Measurements from ENCODE around the gene SSBP1.
"Not testable (repeated sequence)": the region's sequence is repeated elsewhere in the genome, so short reads cannot be mapped to it uniquely, and the experiment has no call there.

SSBP1 gene

GRCh38 chr7:141715018-141715417, 23.1 kb upstream of the SSBP1 start:
- no peaks in the 10 kb centered on the region for H3K36me3 ChIP-seq (ENCODE audit: insufficient read depth, low read length)

GRCh38 chr7:141715794-141716689, 22.1 kb upstream of the SSBP1 start:
- Histone ChIP-seq H3K4me3 (ENCODE audit: low read length) (no peak overlapping the region), H2AFZ (ENCODE audit: low read depth, low read length) (no peak overlapping the region), H3K4me1 (ENCODE audit: insufficient read depth, low read length) (no peaks in the 10 kb centered on the region), H3K9me3 (ENCODE audit: low read length) (no peaks in the 10 kb centered on the region), H3K36me3 (ENCODE audit: insufficient read depth, low read length) (no peaks in the 10 kb centered on the region), H3K27me3 (ENCODE audit: insufficient read depth, low read length) (no peaks in the 10 kb centered on the region)

More at GRCh38 chr7:141715018-141715417, 23.1 kb upstream of the SSBP1 start:
- H2AFZ ChIP-seq (ENCODE audit: low read depth, low read length), result no peak overlapping the region
- no peak overlapping the region for H3K4me3 ChIP-seq (ENCODE audit: low read length)
- H3K9me3 ChIP-seq (ENCODE audit: low read length), result no peaks in the 10 kb centered on the region
- no peaks in the 10 kb centered on the region for H3K4me1 ChIP-seq (ENCODE audit: insufficient read depth, low read length)
- no peaks in the 10 kb centered on the region for H3K27me3 ChIP-seq (ENCODE audit: insufficient read depth, low read length)

GRCh38 chr7:141717450-141717849, 20.7 kb upstream of the SSBP1 start:
- Histone ChIP-seq H3K9me3 (ENCODE audit: low read length) (no peaks in the 10 kb centered on the region), H2AFZ (ENCODE audit: low read depth, low read length) (no peak overlapping the region), H3K4me3 (ENCODE audit: low read length) (no peak overlapping the region), H3K36me3 (ENCODE audit: insufficient read depth, low read length) (no peaks in the 10 kb centered on the region), H3K27me3 (ENCODE audit: insufficient read depth, low read length) (no peaks in the 10 kb centered on the region), H3K4me1 (ENCODE audit: insufficient read depth, low read length) (no peaks in the 10 kb centered on the region)

- no peak overlapping the region for H3K4me3 ChIP-seq (ENCODE audit: low read length)
- no peaks in the 10 kb centered on the region for H3K36me3 ChIP-seq (ENCODE audit: insufficient read depth, low read length)
- no peaks in the 10 kb centered on the region for H3K4me1 ChIP-seq (ENCODE audit: insufficient read depth, low read length)
- no peaks in the 10 kb centered on the region for H3K27me3 ChIP-seq (ENCODE audit: insufficient read depth, low read length)
- H2AFZ ChIP-seq (ENCODE audit: low read depth, low read length), result no peak overlapping the region
- H3K9me3 ChIP-seq (ENCODE audit: low read length), result no peaks in the 10 kb centered on the region
These were observed 15.6 kb upstream of the SSBP1 start for GRCh38 chr7:141722529-141722928.

- Histone ChIP-seq H2AFZ (ENCODE audit: low read depth, low read length) (no peak overlapping the region), H3K36me3 (ENCODE audit: insufficient read depth, low read length) (no peaks in the 10 kb centered on the region), H3K4me1 (ENCODE audit: insufficient read depth, low read length) (no peaks in the 10 kb centered on the region), H3K4me3 (ENCODE audit: low read length) (no peak overlapping the region), H3K9me3 (ENCODE audit: low read length) (no peaks in the 10 kb centered on the region), H3K27me3 (ENCODE audit: insufficient read depth, low read length) (no peaks in the 10 kb centered on the region)
These were observed 9.1 kb upstream of the SSBP1 start for GRCh38 chr7:141729020-141729419.

GRCh38 chr7:141731476-141732149, 6.5 kb upstream of the SSBP1 start:
- Histone ChIP-seq H3K4me1 (ENCODE audit: insufficient read depth, low read length) (no peaks in the 10 kb centered on the region), H3K27me3 (ENCODE audit: insufficient read depth, low read length) (no peaks in the 10 kb centered on the region), H3K9me3 (ENCODE audit: low read length) (no peaks in the 10 kb centered on the region), H3K36me3 (ENCODE audit: insufficient read depth, low read length) (no peaks in the 10 kb centered on the region), H3K4me3 (ENCODE audit: low read length) (no peak overlapping the region), H2AFZ (ENCODE audit: low read depth, low read length) (no peak overlapping the region)

GRCh38 chr7:141737118-141737835, 881 bp upstream of the SSBP1 start:
- H3K27me3 ChIP-seq (ENCODE audit: insufficient read depth, low read length), result no peaks in the 10 kb centered on the region
- H3K9me3 ChIP-seq (ENCODE audit: low read length), result no peaks in the 10 kb centered on the region
- peak overlapping the region; percentile 78 for H2AFZ ChIP-seq (ENCODE audit: low read depth, low read length)
- peaks cover 22% of the 10 kb centered on the region for H3K4me1 ChIP-seq (ENCODE audit: insufficient read depth, low read length)
- peaks cover 29% of the 10 kb centered on the region for H3K36me3 ChIP-seq (ENCODE audit: insufficient read depth, low read length)
- peak overlapping the region; percentile 99 for H3K4me3 ChIP-seq (ENCODE audit: low read length)

- no peaks in the 10 kb centered on the region for H3K27me3 ChIP-seq (ENCODE audit: insufficient read depth, low read length)
- peak overlapping the region; percentile 99 for H3K4me3 ChIP-seq (ENCODE audit: low read length)
- peaks cover 40% of the 10 kb centered on the region for H3K36me3 ChIP-seq (ENCODE audit: insufficient read depth, low read length)
These were observed 445 bp downstream of the SSBP1 start for GRCh38 chr7:141738592-141739013.

GRCh38 chr7:141739250-141739649, 1.1 kb downstream of the SSBP1 start:
- Histone ChIP-seq H3K4me3 (ENCODE audit: low read length) (peak overlapping the region; percentile 99), H3K36me3 (ENCODE audit: insufficient read depth, low read length) (peaks cover 46% of the 10 kb centered on the region), H3K9me3 (ENCODE audit: low read length) (no peaks in the 10 kb centered on the region), H2AFZ (ENCODE audit: low read depth, low read length) (no peak overlapping the region), H3K4me1 (ENCODE audit: insufficient read depth, low read length) (peaks cover 22% of the 10 kb centered on the region), H3K27me3 (ENCODE audit: insufficient read depth, low read length) (no peaks in the 10 kb centered on the region)

More at GRCh38 chr7:141738592-141739013, 445 bp downstream of the SSBP1 start:
- no peaks in the 10 kb centered on the region for H3K9me3 ChIP-seq (ENCODE audit: low read length)
- peak overlapping the region; percentile 14 for H2AFZ ChIP-seq (ENCODE audit: low read depth, low read length)
- H3K4me1 ChIP-seq (ENCODE audit: insufficient read depth, low read length), result peaks cover 22% of the 10 kb centered on the region

GRCh38 chr7:141742229-141742628, 4.1 kb downstream of the SSBP1 start:
- H3K9me3 ChIP-seq (ENCODE audit: low read length), result no peaks in the 10 kb centered on the region
- no peak overlapping the region for H3K4me3 ChIP-seq (ENCODE audit: low read length)
- H3K4me1 ChIP-seq (ENCODE audit: insufficient read depth, low read length), result peaks cover 20% of the 10 kb centered on the region
- no peaks in the 10 kb centered on the region for H3K27me3 ChIP-seq (ENCODE audit: insufficient read depth, low read length)
- no peak overlapping the region for H2AFZ ChIP-seq (ENCODE audit: low read depth, low read length)
- peaks cover 71% of the 10 kb centered on the region for H3K36me3 ChIP-seq (ENCODE audit: insufficient read depth, low read length)

GRCh38 chr7:141744131-141744530, 6.0 kb downstream of the SSBP1 start:
- H3K27me3 ChIP-seq (ENCODE audit: insufficient read depth, low read length), result no peaks in the 10 kb centered on the region
- H3K4me1 ChIP-seq (ENCODE audit: insufficient read depth, low read length), result peaks cover 13% of the 10 kb centered on the region
- H3K36me3 ChIP-seq (ENCODE audit: insufficient read depth, low read length), result peaks cover 87% of the 10 kb centered on the region
- no peaks in the 10 kb centered on the region for H3K9me3 ChIP-seq (ENCODE audit: low read length)
- H2AFZ ChIP-seq (ENCODE audit: low read depth, low read length), result no peak overlapping the region
- no peak overlapping the region for H3K4me3 ChIP-seq (ENCODE audit: low read length)

GRCh38 chr7:141748396-141748795, 10.2 kb downstream of the SSBP1 start:
- Histone ChIP-seq H3K4me3 (ENCODE audit: low read length) (no peak overlapping the region), H3K4me1 (ENCODE audit: insufficient read depth, low read length) (no peaks in the 10 kb centered on the region), H3K36me3 (ENCODE audit: insufficient read depth, low read length) (peaks cover 87% of the 10 kb centered on the region), H3K9me3 (ENCODE audit: low read length) (peaks cover 26% of the 10 kb centered on the region), H2AFZ (ENCODE audit: low read depth, low read length) (no peak overlapping the region), H3K27me3 (ENCODE audit: insufficient read depth, low read length) (no peaks in the 10 kb centered on the region)

- H2AFZ ChIP-seq (ENCODE audit: low read depth, low read length); H3K4me3 ChIP-seq (ENCODE audit: low read length); H3K27me3 ChIP-seq (ENCODE audit: insufficient read depth, low read length); H3K4me1 ChIP-seq (ENCODE audit: insufficient read depth, low read length): not testable (repeated sequence)
- H3K9me3 ChIP-seq (ENCODE audit: low read length), result peaks cover 26% of the 10 kb centered on the region
- H3K36me3 ChIP-seq (ENCODE audit: insufficient read depth, low read length), result peaks cover 69% of the 10 kb centered on the region
These were observed 13.7 kb downstream of the SSBP1 start for GRCh38 chr7:141751904-141752303.
